H1 (cell line): ENCODE measurements around the gene P2RY14. TPM values are rescaled to one million over a fixed set of nuclear protein-coding genes. Genes with fewer than 3 reads are reported as not detected.

Source experiments
- CTCF ChIA-PET: fragments of 300-600 bp; sonication (Branson Sonifier 250); formaldehyde crosslinking; loops from one replicate; lab custom pipeline; 2021; ENCODE audit not compliant: partially characterized antibody; lab: Charles Lee
- POLR2A ChIA-PET: fragments of 300-600 bp; sonication (Branson Sonifier 250); formaldehyde crosslinking; loops from one replicate; lab custom pipeline; 2021; ENCODE audit warnings: inconsistent platforms; ENCODE audit not compliant: partially characterized antibody; lab: Charles Lee
- DNase-seq, 2 experiments: peaks; one replicate each; pipeline versions ENCODE4 v3.0.0 to v3.0.0-alpha.2; 2010 to 2022; ENCODE audit warnings: low spot score in 2 of 2, low read depth in 1 of 2, mixed read lengths in 1 of 2
- FAIRE-seq: peaks from 2 replicates; lab custom pipeline; 2011; peaks lifted over from hg19 to GRCh38; lab: Jason Lieb, UNC
- H2AFZ ChIP-seq: 2 replicates; pipeline ENCODE4 v1.8.1; 2012; ENCODE audit warnings: low read length, inconsistent platforms
- H2AK5ac ChIP-seq: 2 replicates; pipeline ENCODE4 v1.6.1; 2013; ENCODE audit warnings: low read depth, low read length
- H2BK120ac ChIP-seq: replicated peaks from 2 replicates; pipeline ENCODE3; 2013; ENCODE audit warnings: low read depth, low read length, inconsistent platforms
- H2BK12ac ChIP-seq: 2 replicates; pipeline ENCODE4 v1.6.1; 2013; ENCODE audit warnings: low read depth, low read length
- H2BK15ac ChIP-seq: 2 replicates; pipeline ENCODE4 v1.6.1; 2013; ENCODE audit warnings: low read length
- H2BK20ac ChIP-seq: 2 replicates; pipeline ENCODE4 v1.6.1; 2013; ENCODE audit warnings: low read length
- H2BK5ac ChIP-seq: 2 replicates; pipeline ENCODE4 v1.6.1; 2013; ENCODE audit warnings: low read depth, low read length
- H3K14ac ChIP-seq: 2 replicates; pipeline ENCODE4 v1.6.1; 2013; ENCODE audit warnings: inconsistent platforms; ENCODE audit not compliant: insufficient read length
- H3K18ac ChIP-seq: 2 replicates; pipeline ENCODE4 v1.6.1; 2013; ENCODE audit warnings: low read length; ENCODE audit errors: extremely low read depth
- H3K23ac ChIP-seq: 2 replicates; pipeline ENCODE4 v1.6.1; 2013; ENCODE audit warnings: inconsistent platforms; ENCODE audit not compliant: insufficient read length
- H3K23me2 ChIP-seq: 2 replicates; pipeline ENCODE4 v1.6.1; 2013; ENCODE audit warnings: low read depth, low read length
- H3K27ac ChIP-seq: 2 replicates; pipeline ENCODE4 v1.6.1; 2011; ENCODE audit warnings: low read depth, low read length, inconsistent platforms
- H3K27me3 ChIP-seq, 4 experiments: replicated peaks in 1 of 4; 1 replicate in 1 of 4; 2 replicates in 3 of 4; pipeline versions ENCODE4 v1.6.1 to v1.8.1; 2011 to 2013; ENCODE audit warnings: low read length in 3 of 4, mild to moderate bottlenecking in 3 of 4, inconsistent platforms in 2 of 4, mixed read lengths in 2 of 4, moderate library complexity in 1 of 4; ENCODE audit not compliant: control insufficient read depth in 3 of 4, insufficient read depth in 3 of 4; ENCODE audit errors: extremely low read depth in 1 of 4
- H3K36me3 ChIP-seq, 4 experiments: 2 replicates each; pipeline versions ENCODE4 v1.6.1 to v1.8.1; 2011 to 2013; ENCODE audit warnings: mild to moderate bottlenecking in 4 of 4, low read length in 3 of 4, moderate library complexity in 2 of 4, control low read depth in 1 of 4, inconsistent platforms in 1 of 4; ENCODE audit not compliant: insufficient read depth in 4 of 4, control insufficient read depth in 2 of 4
- H3K4ac ChIP-seq: replicated peaks from 2 replicates; pipeline ENCODE3; 2013; ENCODE audit warnings: low read length, low read depth, mixed read lengths, inconsistent platforms; ENCODE audit not compliant: insufficient read length
- H3K4me1 ChIP-seq, 4 experiments: replicated peaks in 1 of 4; 1 replicate in 1 of 4; 2 replicates in 3 of 4; pipeline versions ENCODE4 v1.6.1 to v1.8.1; 2011 to 2013; ENCODE audit warnings: low read length in 3 of 4, inconsistent platforms in 2 of 4, mixed read lengths in 1 of 4; ENCODE audit not compliant: insufficient read depth in 4 of 4, control insufficient read depth in 3 of 4
- H3K4me2 ChIP-seq, 2 experiments: 2 replicates each; pipeline versions ENCODE4 v1.6.1 to v1.8.1; 2011 to 2013; ENCODE audit warnings: low read depth in 2 of 2, low read length in 2 of 2, control low read depth in 1 of 2, inconsistent platforms in 1 of 2, mild to moderate bottlenecking in 1 of 2; ENCODE audit not compliant: insufficient read depth in 1 of 2
- H3K4me3 ChIP-seq, 4 experiments: fragments of 200-600, 300-600 bp in 1 of 4; sonication (generic), shearing (Covaris generic), sonication (Bioruptor Twin) in 1 of 4; 2 replicates each; pipeline versions ENCODE4 v1.5.1 to v1.8.1; 2011 to 2016; ENCODE audit warnings: low read length in 4 of 4, low read depth in 3 of 4, control low read depth in 2 of 4, inconsistent platforms in 2 of 4, mild to moderate bottlenecking in 2 of 4, mixed read lengths in 1 of 4, moderate library complexity in 1 of 4; ENCODE audit not compliant: insufficient read depth in 2 of 4; ENCODE audit errors: extremely low read depth in 1 of 4
- H3K56ac ChIP-seq: replicated peaks from 2 replicates; pipeline ENCODE3; 2013; ENCODE audit warnings: low read depth, mild to moderate bottlenecking, mixed read lengths, low read length, inconsistent platforms; ENCODE audit not compliant: insufficient read length
- H3K79me1 ChIP-seq: 2 replicates; pipeline ENCODE4 v1.6.1; 2013; ENCODE audit warnings: low read depth, low read length, control low read depth
- H3K79me2 ChIP-seq, 2 experiments: 2 replicates each; pipeline versions ENCODE4 v1.6.1 to v1.8.1; 2012 to 2013; ENCODE audit warnings: low read length in 2 of 2, mild to moderate bottlenecking in 2 of 2, inconsistent platforms in 1 of 2; ENCODE audit not compliant: insufficient read depth in 2 of 2, control insufficient read depth in 1 of 2
- H3K9ac ChIP-seq, 4 experiments: replicated peaks in 1 of 4; 1 replicate in 1 of 4; 2 replicates in 3 of 4; pipeline versions ENCODE4 v1.6.1 to v1.8.1; 2011 to 2013; ENCODE audit warnings: low read depth in 3 of 4, low read length in 3 of 4, control low read depth in 2 of 4, mild to moderate bottlenecking in 2 of 4, moderate library complexity in 2 of 4, inconsistent platforms in 1 of 4; ENCODE audit errors: extremely low read depth in 1 of 4
- H3K9me3 ChIP-seq, 2 experiments: 2 replicates each; pipeline versions ENCODE4 v1.6.1 to v1.8.1; 2012 to 2013; ENCODE audit warnings: mild to moderate bottlenecking in 2 of 2, moderate library complexity in 2 of 2, control low read depth in 1 of 2, inconsistent platforms in 1 of 2, low read depth in 1 of 2, low read length in 1 of 2, mixed read lengths in 1 of 2; ENCODE audit not compliant: insufficient read depth in 2 of 2
- H4K20me1 ChIP-seq, 2 experiments: replicated peaks in 1 of 2; 2 replicates each; pipeline versions ENCODE3 to v1.8.1; 2011 to 2013; ENCODE audit warnings: inconsistent platforms in 2 of 2, low read length in 2 of 2, mild to moderate bottlenecking in 1 of 2; ENCODE audit not compliant: insufficient read depth in 2 of 2, control insufficient read depth in 1 of 2
- H4K5ac ChIP-seq: 2 replicates; pipeline ENCODE4 v1.6.1; 2013; ENCODE audit warnings: low read length, low read depth, mixed read lengths, inconsistent platforms; ENCODE audit not compliant: insufficient read length
- H4K8ac ChIP-seq: 2 replicates; pipeline ENCODE4 v1.8.0; 2013; ENCODE audit warnings: mild to moderate bottlenecking, moderate library complexity, low read length, inconsistent platforms; ENCODE audit not compliant: insufficient read depth; ENCODE audit errors: extremely low read depth
- H4K91ac ChIP-seq: replicated peaks from 2 replicates; pipeline ENCODE3; 2013; ENCODE audit warnings: low read length, mixed read lengths, inconsistent platforms; ENCODE audit not compliant: insufficient read length
- POU5F1 ChIP-seq: IDR thresholded peaks from 2 replicates; pipeline ENCODE4 v1.6.1; 2011; ENCODE audit warnings: low read depth, mild to moderate bottlenecking, low read length, moderate library complexity
- WGBS, 2 experiments: shearing (Covaris generic) in 1 of 2; methylation state at CpG; one replicate each; pipeline versions ENCODE4 v1.1.6 to v1.1.7; 2013 to 2015; ENCODE audit warnings: low lambda C conversion rate in 2 of 2, mixed read lengths in 2 of 2, inconsistent platforms in 1 of 2, low coverage in 1 of 2, missing lambda C conversion rate in 1 of 2; ENCODE audit not compliant: insufficient replicate concordance in 2 of 2, insufficient coverage in 1 of 2, insufficient read length in 1 of 2; ENCODE audit errors: extremely low coverage in 1 of 2, missing lambda C conversion rate in 1 of 2; 5-methylcytosine and 5-hydroxymethylcytosine counted together
- polyA plus RNA-seq, 7 experiments: library from polyadenylated mRNA; depleted of rRNA in 3 of 7; stranded (reverse) in 5 of 7; unstranded in 2 of 7; fragments of >200 nt in 5 of 7; fragments of 200-250 nt in 2 of 7; gene quantifications; 1 replicate in 5 of 7; 2 replicates in 1 of 7; 4 replicates in 1 of 7; pipeline versions ENCODE4 v1.2.1 to v1.2.3, GENCODE V29; 2011 to 2013; ENCODE audit warnings: missing spikeins in 2 of 7, mixed read lengths in 2 of 7
- total RNA-seq: library from RNA; stranded (reverse); fragmentation: NEBNext Ultra II Directional; extraction: Animal tissue kit (Norgen Biotek cat#: 25700); gene quantifications from 2 replicates; pipeline ENCODE4 v1.2.1, GENCODE V29; 2021

P2RY14 gene
- total and polyA plus RNA-seq, 2 of the 8 experiments (the other 6 are each of a cell fraction or from before 2014, with no cell fraction given) = not detected

DNA sequence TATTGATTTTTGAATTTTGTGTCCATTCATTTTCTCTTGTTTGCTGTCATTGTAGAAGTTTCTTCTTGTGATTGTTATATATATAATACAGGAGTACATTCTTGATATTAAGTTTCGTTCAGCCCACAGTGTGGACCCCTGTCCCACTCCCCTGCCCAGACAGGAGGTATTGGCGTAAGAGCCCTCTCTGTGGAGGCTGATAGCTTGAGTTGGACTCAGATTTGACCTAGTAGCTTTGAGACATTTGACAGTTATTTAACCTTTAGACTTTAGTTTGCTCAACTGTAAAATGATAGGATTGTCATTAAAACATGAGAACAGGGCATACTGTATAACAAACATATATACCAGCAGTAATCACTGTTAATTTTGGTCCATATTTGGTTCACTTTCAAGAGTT lies 102.4 kb downstream of the P2RY14 start:
- H3K79me2 ChIP-seq = no peaks in the 10 kb centered on the region
- no peaks in the 10 kb centered on the region for H3K9me3 ChIP-seq
- ChIA-PET POLR2A (no interaction called here), CTCF (no interaction called here)
- no peak overlapping the region for H4K5ac ChIP-seq
- H3K18ac ChIP-seq = no peak overlapping the region
- no peaks in the 10 kb centered on the region for H3K27me3 ChIP-seq
- H3K27ac ChIP-seq = no peak overlapping the region
- no peak overlapping the region for H2BK15ac ChIP-seq
- no peak overlapping the region for H2BK5ac ChIP-seq
- no peak for TF ChIP-seq POU5F1
- WGBS, 2 experiments = 82% methylated on average over 2 of the region's 2 CpGs; no CpG with 5 or more reads in 1 of the 2 experiments
- no peak overlapping the region for H3K14ac ChIP-seq
- no peak overlapping the region for H4K91ac ChIP-seq
- DNase-seq (no peak), FAIRE-seq (no peak)
- peaks cover 0 to 2% of the 10 kb centered on the region in 2 experiments for H4K20me1 ChIP-seq
- peaks cover 0 to 6% (median 0%) of the 10 kb centered on the region in 4 experiments; a peak in 2 of 7 replicates for H3K4me1 ChIP-seq
- no peak overlapping the region for H3K9ac ChIP-seq
- H2BK20ac ChIP-seq = no peak overlapping the region
- no peak overlapping the region for H3K4me3 ChIP-seq
- H3K4me2 ChIP-seq = no peak overlapping the region
- no peak overlapping the region for H3K4ac ChIP-seq
- no peak overlapping the region for H3K56ac ChIP-seq
- H3K23me2 ChIP-seq = no peaks in the 10 kb centered on the region
- no peak overlapping the region for H2AFZ ChIP-seq
- no peak overlapping the region for H2AK5ac ChIP-seq
- no peak overlapping the region for H4K8ac ChIP-seq
- H3K36me3 ChIP-seq = no peaks in the 10 kb centered on the region; a peak in 1 of 8 replicates
- no peak overlapping the region for H3K23ac ChIP-seq
- no peak overlapping the region for H2BK12ac ChIP-seq
- H3K79me1 ChIP-seq = no peaks in the 10 kb centered on the region
- H2BK120ac ChIP-seq = no peak overlapping the region
